ENCODE results near the gene CELSR3.

The CELSR3 gene

DNA sequence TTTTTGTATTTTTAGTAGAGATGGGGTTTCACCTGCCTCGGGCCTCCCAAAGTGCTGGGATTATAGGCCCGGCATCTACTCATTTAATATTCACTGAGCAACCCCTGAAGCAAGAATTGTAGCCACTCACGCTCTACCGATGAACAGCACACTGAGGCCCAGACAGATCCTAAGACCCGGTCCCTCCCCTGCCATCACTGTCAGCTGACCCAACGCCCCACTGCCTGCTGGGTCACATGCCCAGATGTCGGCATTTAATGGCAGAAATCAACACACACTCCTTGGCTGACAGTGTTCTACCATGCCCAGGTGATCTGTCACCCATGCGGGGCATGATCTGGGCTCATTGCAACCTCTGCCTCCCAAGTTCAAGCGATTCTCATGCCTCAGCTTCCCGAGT is 37.9 kb downstream of the CELSR3 start:
- 96% methylated on average over 9 of the region's 10 CpGs for WGBS (ENCODE audit: insufficient coverage)
- DNase-seq: no peak
- H3K36me3 ChIP-seq (ENCODE audit: control insufficient read depth in 4 of 4, insufficient read depth in 4 of 4, low read length in 3 of 4): peaks cover 0 to 45% (median 12%) of the 10 kb centered on the region in 4 experiments
- no peaks in the 10 kb centered on the region for H3K9me3 ChIP-seq (ENCODE audit: control extremely low read depth in 1 of 5, control insufficient read depth in 4 of 5, insufficient read depth in 2 of 5, low read depth in 1 of 5, low read length in 4 of 5)
- CTCF ChIA-PET: interaction anchor here (1.3 to 2.1 kb wide), 2 partner anchors 10 to 11 kb away, joined by 3 to 11 read pairs; partner anchors contain the start of gene SLC26A6
- POLR2A ChIA-PET: no interaction called here
- H3K4me1 ChIP-seq (ENCODE audit: control extremely low read depth in 1 of 4, control insufficient read depth in 4 of 4, insufficient read depth in 4 of 4, low read length in 3 of 4): peaks cover 0 to 3% (median 0%) of the 10 kb centered on the region in 4 experiments
- H3K27me3 ChIP-seq (replicated peaks in 2 of 5; ENCODE audit: control insufficient read depth in 4 of 5, insufficient read depth in 5 of 5, low read length in 4 of 5): no peaks in the 10 kb centered on the region
- H3K27ac ChIP-seq (ENCODE audit: insufficient read depth in 1 of 2, low read depth in 1 of 2, low read length in 2 of 2, poor library complexity in 1 of 2, severe bottlenecking in 2 of 2): no peak overlapping the region
- no peak overlapping the region for H3K4me3 ChIP-seq (ENCODE audit: control insufficient read depth in 1 of 7, extremely low read depth in 1 of 7, insufficient read depth in 4 of 7, low read depth in 2 of 7, low read length in 6 of 7)

DNA sequence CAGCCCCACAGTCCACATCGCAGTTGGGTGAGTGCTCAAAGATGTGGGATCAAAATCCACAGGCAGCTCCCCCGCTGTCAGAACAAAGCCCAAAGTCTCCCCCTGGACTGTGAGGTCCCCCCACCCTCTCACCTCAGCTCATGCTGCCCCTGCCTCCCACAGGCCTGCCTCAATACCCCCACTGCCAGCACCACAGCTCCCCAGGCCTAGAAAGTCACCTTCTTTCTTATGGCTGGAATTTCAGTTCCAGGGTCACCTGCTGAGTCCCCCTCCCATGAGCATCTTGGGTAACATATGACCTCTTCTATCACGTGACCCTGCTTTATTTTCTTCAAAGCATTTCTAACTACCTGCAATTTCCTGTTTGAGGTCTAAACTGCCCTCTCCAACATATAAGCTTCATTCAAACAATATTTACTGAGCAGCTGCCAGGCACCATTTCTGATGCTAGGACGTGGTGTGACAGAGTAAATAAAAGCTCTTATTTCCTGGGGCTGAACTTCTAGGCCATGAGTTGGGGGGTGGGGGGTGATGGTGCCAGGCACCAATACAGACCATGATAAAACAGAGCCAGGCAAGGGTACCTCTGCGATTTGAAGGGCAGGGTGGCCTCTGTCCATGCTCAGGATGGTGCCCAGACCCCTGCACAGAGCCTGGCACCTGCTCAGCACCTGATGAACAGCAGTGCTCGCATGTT is 38.7 kb downstream of the CELSR3 start:
- H3K9me3 ChIP-seq (ENCODE audit: control extremely low read depth in 1 of 5, control insufficient read depth in 4 of 5, insufficient read depth in 2 of 5, low read depth in 1 of 5, low read length in 4 of 5): peaks cover 0 to 2% (median 0%) of the 10 kb centered on the region in 5 experiments
- WGBS (ENCODE audit: insufficient coverage): 79% methylated on average over 4 of the region's 6 CpGs
- no peak overlapping the region for H3K27ac ChIP-seq (ENCODE audit: insufficient read depth in 1 of 2, low read depth in 1 of 2, low read length in 2 of 2, poor library complexity in 1 of 2, severe bottlenecking in 2 of 2)
- no peak overlapping the region for H3K4me3 ChIP-seq (ENCODE audit: control insufficient read depth in 1 of 7, extremely low read depth in 1 of 7, insufficient read depth in 4 of 7, low read depth in 2 of 7, low read length in 6 of 7)
- DNase-seq: no peak
- no peaks in the 10 kb centered on the region for H3K27me3 ChIP-seq (replicated peaks in 2 of 5; ENCODE audit: control insufficient read depth in 4 of 5, insufficient read depth in 5 of 5, low read length in 4 of 5)
- H3K4me1 ChIP-seq (ENCODE audit: control extremely low read depth in 1 of 4, control insufficient read depth in 4 of 4, insufficient read depth in 4 of 4, low read length in 3 of 4): peaks cover 0 to 3% (median 0%) of the 10 kb centered on the region in 4 experiments
- CTCF ChIA-PET: interaction anchor here (1.3 to 2.1 kb wide), 4 partner anchors 9 to 45 kb away, joined by 3 to 11 read pairs (median 4); partner anchors contain the start of gene SLC26A6
- POLR2A ChIA-PET: no interaction called here
- H3K36me3 ChIP-seq (ENCODE audit: control insufficient read depth in 4 of 4, insufficient read depth in 4 of 4, low read length in 3 of 4): peaks cover 0 to 37% (median 12%) of the 10 kb centered on the region in 4 experiments

DNA sequence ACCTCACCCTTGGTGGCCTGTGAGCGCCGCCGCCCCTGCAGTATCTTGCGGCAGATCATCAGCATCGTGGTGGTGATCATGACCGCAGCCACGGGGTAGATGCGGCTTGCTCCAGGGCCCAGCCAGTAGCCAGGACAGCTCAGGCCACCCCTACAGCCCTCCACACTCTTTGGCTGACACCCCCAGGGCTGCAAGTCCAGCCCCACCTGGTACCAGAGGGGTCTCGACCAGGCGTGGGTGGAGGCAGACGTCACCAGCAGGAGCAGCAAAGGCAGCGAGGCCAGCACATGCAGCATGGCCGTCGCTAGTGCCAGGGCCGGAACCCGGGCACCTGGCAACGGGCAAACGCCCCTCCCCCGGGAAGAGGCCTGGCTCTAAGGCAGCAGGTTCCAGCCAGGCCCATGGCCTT is 41.2 kb downstream of the CELSR3 start, which contains the start of gene TMEM89:
Gene TMEM89 (minus strand): TSS at position 309 of the 409 bp plus-strand sequence. CDS start 13 bp downstream, at position 296.
- 99% methylated on average over 19 of the region's 19 CpGs for WGBS (ENCODE audit: insufficient coverage)
- H3K36me3 ChIP-seq (ENCODE audit: control insufficient read depth in 4 of 4, insufficient read depth in 4 of 4, low read length in 3 of 4): peaks cover 0 to 13% (median 3%) of the 10 kb centered on the region in 4 experiments

DNA sequence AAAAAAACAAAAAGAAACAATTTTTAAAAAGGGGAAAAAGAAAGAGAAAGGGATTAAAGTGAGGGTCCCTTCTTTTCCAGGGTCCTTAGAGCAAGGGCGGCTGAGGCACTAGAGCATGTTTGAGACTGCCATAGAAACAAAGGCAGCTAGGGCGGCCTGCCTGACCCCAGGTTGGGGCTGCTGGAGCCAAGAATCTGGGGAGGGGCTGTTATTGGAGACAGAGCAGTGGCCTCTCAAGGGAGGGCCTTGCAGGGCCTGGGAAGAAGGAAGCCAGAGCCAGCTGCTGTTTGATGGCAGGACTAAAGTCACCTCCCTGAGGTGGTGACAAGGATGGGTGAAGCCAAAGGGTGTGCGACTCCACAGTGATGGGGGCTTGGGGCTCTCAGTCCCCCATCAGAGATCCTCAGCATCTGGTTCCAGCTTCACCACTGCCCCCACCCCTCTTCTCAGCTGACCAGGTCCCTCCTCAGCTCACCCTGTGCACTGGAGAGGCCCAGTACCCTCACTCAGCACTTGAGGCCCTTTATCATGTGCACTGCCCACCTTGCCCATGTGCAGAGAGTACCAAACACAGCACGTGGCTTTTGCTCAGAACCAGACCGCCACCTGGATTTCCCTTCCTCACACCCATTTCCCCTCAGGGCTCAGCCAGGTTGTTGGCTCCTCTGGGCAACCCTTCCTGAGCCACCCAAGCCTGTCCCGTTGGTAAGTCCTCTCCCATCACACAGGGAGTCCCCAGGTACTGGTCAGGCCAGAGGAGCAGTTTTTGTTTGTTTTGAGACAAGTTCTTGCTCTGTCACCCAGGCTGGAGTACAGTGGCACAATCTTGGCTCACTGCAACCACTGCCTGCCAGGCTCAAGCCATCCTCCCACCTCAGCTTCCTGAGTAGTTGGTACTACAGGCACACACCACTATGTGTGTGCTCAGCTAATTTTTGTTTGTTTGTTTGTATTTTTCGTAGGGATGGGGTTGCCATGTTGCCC is 42.9 kb downstream of the CELSR3 start:
- DNase-seq: no peak
- Histone ChIP-seq H3K4me1 (ENCODE audit: control extremely low read depth in 1 of 4, control insufficient read depth in 4 of 4, insufficient read depth in 4 of 4, low read length in 3 of 4) (peaks cover 0 to 3% (median 0%) of the 10 kb centered on the region in 4 experiments), H3K9me3 (ENCODE audit: control extremely low read depth in 1 of 5, control insufficient read depth in 4 of 5, insufficient read depth in 2 of 5, low read depth in 1 of 5, low read length in 4 of 5) (peaks cover 5 to 18% (median 14%) of the 10 kb centered on the region in 5 experiments), H3K4me3 (ENCODE audit: control insufficient read depth in 1 of 7, extremely low read depth in 1 of 7, insufficient read depth in 4 of 7, low read depth in 2 of 7, low read length in 6 of 7) (no peak overlapping the region), H3K27me3 (replicated peaks in 2 of 5; ENCODE audit: control insufficient read depth in 4 of 5, insufficient read depth in 5 of 5, low read length in 4 of 5) (no peaks in the 10 kb centered on the region), H3K27ac (ENCODE audit: insufficient read depth in 1 of 2, low read depth in 1 of 2, low read length in 2 of 2, poor library complexity in 1 of 2, severe bottlenecking in 2 of 2) (no peak overlapping the region), H3K36me3 (ENCODE audit: control insufficient read depth in 4 of 4, insufficient read depth in 4 of 4, low read length in 3 of 4) (no peaks in the 10 kb centered on the region)
- 96% methylated on average over 6 of the region's 7 CpGs for WGBS (ENCODE audit: insufficient coverage)
- ChIA-PET CTCF (interaction anchor here (1.3 kb wide), 1 partner anchor 13 kb away, joined by 4 read pairs; no protein-coding TSS in a partner anchor), POLR2A (no interaction called here)

More for the DNA sequence above, 41.2 kb downstream of the CELSR3 start, which contains the start of gene TMEM89:
- ChIA-PET POLR2A (no interaction called here), CTCF (interaction anchor here (0.7 to 1.7 kb wide), 4 partner anchors 11 to 180 kb away, joined by 3 to 4 read pairs (median 3); partner anchors contain the start of gene SLC26A6)
- peaks cover 5 to 18% (median 14%) of the 10 kb centered on the region in 5 experiments for H3K9me3 ChIP-seq (ENCODE audit: control extremely low read depth in 1 of 5, control insufficient read depth in 4 of 5, insufficient read depth in 2 of 5, low read depth in 1 of 5, low read length in 4 of 5)
- H3K4me3 ChIP-seq (ENCODE audit: control insufficient read depth in 1 of 7, extremely low read depth in 1 of 7, insufficient read depth in 4 of 7, low read depth in 2 of 7, low read length in 6 of 7): no peak within 1 kb of the TSS
- H3K27ac ChIP-seq (ENCODE audit: insufficient read depth in 1 of 2, low read depth in 1 of 2, low read length in 2 of 2, poor library complexity in 1 of 2, severe bottlenecking in 2 of 2): no peak within 1 kb of the TSS
- no peaks in the 10 kb centered on the region for H3K27me3 ChIP-seq (replicated peaks in 2 of 5; ENCODE audit: control insufficient read depth in 4 of 5, insufficient read depth in 5 of 5, low read length in 4 of 5)
- no peak for DNase-seq
- H3K4me1 ChIP-seq (ENCODE audit: control extremely low read depth in 1 of 4, control insufficient read depth in 4 of 4, insufficient read depth in 4 of 4, low read length in 3 of 4): peaks cover 0 to 3% (median 0%) of the 10 kb centered on the region in 4 experiments

DNA sequence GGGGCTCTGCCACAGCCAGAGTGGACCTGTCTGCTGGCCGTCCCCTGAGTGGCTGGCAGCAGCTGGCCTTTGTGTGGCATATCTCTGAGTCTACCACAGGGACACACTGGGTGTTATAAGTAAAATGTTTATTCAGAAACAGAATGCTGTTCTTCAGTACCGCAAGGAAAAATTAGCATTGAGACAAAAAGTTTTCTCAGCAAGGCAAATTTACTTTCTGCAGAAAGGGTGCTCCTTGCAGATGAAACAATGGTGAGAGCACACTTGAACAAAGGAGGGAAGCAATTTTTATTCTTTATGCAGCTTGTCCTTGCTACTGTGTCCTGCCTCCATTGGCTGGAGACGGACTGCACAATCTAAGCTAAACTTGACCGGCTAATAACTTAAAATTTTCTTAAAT is 45.1 kb downstream of the CELSR3 start:
- no peak overlapping the region for H3K4me3 ChIP-seq (ENCODE audit: control insufficient read depth in 1 of 7, extremely low read depth in 1 of 7, insufficient read depth in 4 of 7, low read depth in 2 of 7, low read length in 6 of 7)
- no peaks in the 10 kb centered on the region for H3K27me3 ChIP-seq (replicated peaks in 2 of 5; ENCODE audit: control insufficient read depth in 4 of 5, insufficient read depth in 5 of 5, low read length in 4 of 5)
- H3K27ac ChIP-seq (ENCODE audit: insufficient read depth in 1 of 2, low read depth in 1 of 2, low read length in 2 of 2, poor library complexity in 1 of 2, severe bottlenecking in 2 of 2): no peak overlapping the region
- no peaks in the 10 kb centered on the region for H3K36me3 ChIP-seq (ENCODE audit: control insufficient read depth in 4 of 4, insufficient read depth in 4 of 4, low read length in 3 of 4)
- DNase-seq: peak in 1 of 3 donors; percentile 15
- WGBS (ENCODE audit: insufficient coverage): 100% methylated on average over 4 of the region's 4 CpGs
- ChIA-PET POLR2A (no interaction called here), CTCF (interaction anchor here (1.1 kb wide), 1 partner anchor 18 kb away, joined by 3 read pairs; no protein-coding TSS in a partner anchor)
- peaks cover 5 to 18% (median 14%) of the 10 kb centered on the region in 5 experiments for H3K9me3 ChIP-seq (ENCODE audit: control extremely low read depth in 1 of 5, control insufficient read depth in 4 of 5, insufficient read depth in 2 of 5, low read depth in 1 of 5, low read length in 4 of 5)
- H3K4me1 ChIP-seq (ENCODE audit: control extremely low read depth in 1 of 4, control insufficient read depth in 4 of 4, insufficient read depth in 4 of 4, low read length in 3 of 4): no peaks in the 10 kb centered on the region

DNA sequence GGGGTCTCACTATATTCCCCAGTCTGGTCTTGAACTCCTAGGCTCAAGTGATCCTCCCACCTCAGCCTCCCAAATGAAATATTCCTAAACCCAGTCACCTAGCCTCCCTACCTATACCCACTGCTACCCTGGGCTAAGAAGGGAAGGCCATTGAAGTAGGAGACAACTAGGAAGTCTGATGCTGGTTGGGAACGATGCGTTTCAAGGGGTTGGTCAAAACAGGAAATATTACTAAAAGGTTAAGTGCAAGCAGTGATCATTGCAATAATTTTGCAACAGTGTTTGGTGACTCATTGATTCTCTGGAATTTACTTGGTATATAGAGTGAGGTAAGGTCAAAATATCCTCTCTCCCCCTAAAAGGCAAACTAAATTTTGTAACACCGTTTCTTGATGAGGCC is 48.6 kb downstream of the CELSR3 start:
- H3K27ac ChIP-seq (ENCODE audit: insufficient read depth in 1 of 2, low read depth in 1 of 2, low read length in 2 of 2, poor library complexity in 1 of 2, severe bottlenecking in 2 of 2): no peak overlapping the region
- DNase-seq: peak in 2 of 3 donors; percentile 19 to 25
- H3K4me3 ChIP-seq (ENCODE audit: control insufficient read depth in 1 of 7, extremely low read depth in 1 of 7, insufficient read depth in 4 of 7, low read depth in 2 of 7, low read length in 6 of 7): no peak overlapping the region
- no peaks in the 10 kb centered on the region for H3K36me3 ChIP-seq (ENCODE audit: control insufficient read depth in 4 of 4, insufficient read depth in 4 of 4, low read length in 3 of 4)
- no peaks in the 10 kb centered on the region for H3K27me3 ChIP-seq (replicated peaks in 2 of 5; ENCODE audit: control insufficient read depth in 4 of 5, insufficient read depth in 5 of 5, low read length in 4 of 5)
- ChIA-PET CTCF (interaction anchor here (0.6 to 1.2 kb wide), 3 partner anchors 10 to 146 kb away, joined by 3 to 4 read pairs (median 3); partner anchors contain the start of gene SLC26A6), POLR2A (no interaction called here)
- peaks cover 0 to 2% (median under 1%) of the 10 kb centered on the region in 4 experiments for H3K4me1 ChIP-seq (ENCODE audit: control extremely low read depth in 1 of 4, control insufficient read depth in 4 of 4, insufficient read depth in 4 of 4, low read length in 3 of 4)
- peaks cover 5 to 17% (median 14%) of the 10 kb centered on the region in 5 experiments for H3K9me3 ChIP-seq (ENCODE audit: control extremely low read depth in 1 of 5, control insufficient read depth in 4 of 5, insufficient read depth in 2 of 5, low read depth in 1 of 5, low read length in 4 of 5)
- 46% methylated on average over 2 of the region's 3 CpGs for WGBS (ENCODE audit: insufficient coverage)

Measured in common myeloid progenitor, CD34-positive (primary cell).